Measurements from ENCODE around the gene FRG2B.

- no peak for TF ChIP-seq MAX (IDR thresholded peaks at IDR 0.05; ENCODE audit: low read depth)
- no peak for TF ChIP-seq CTCF (IDR thresholded peaks at IDR 0.05)
These were observed 9.4 kb downstream of the FRG2B start for GRCh38 chr10:133617196-133617595.

Data from SK-N-SH (cell line).